Stimulated activated CD8-positive, alpha-beta memory T cell treated with anti-CD3 and anti-CD28 coated beads, Interleukin-2, amount 100 ng/mL, for 1 hour (primary cell): ENCODE data around the gene KCTD21.
"Not testable (repeated sequence)": the region's sequence is repeated elsewhere in the genome, so short reads cannot be mapped to it uniquely, and the experiment has no call there.

Experiments
- DNase-seq, 2 donors: peaks; one replicate each; pipeline ENCODE4 v3.0.0-alpha.2; 2020; ENCODE audit warnings: low read depth in 2 of 2

KCTD21 gene, protein sequence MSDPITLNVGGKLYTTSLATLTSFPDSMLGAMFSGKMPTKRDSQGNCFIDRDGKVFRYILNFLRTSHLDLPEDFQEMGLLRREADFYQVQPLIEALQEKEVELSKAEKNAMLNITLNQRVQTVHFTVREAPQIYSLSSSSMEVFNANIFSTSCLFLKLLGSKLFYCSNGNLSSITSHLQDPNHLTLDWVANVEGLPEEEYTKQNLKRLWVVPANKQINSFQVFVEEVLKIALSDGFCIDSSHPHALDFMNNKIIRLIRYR

GRCh38 chr11:78188286-78189173, at the start of gene KCTD21, which contains the start of gene USP35:
Gene KCTD21 (minus strand): TSS chr11:78188626. CDS start chr11:78174554, 14,072 bp downstream.
Gene USP35 (plus strand): TSS chr11:78188919. CDS start chr11:78196246, 7,327 bp downstream.
- peak; percentile 77 to 82 for DNase-seq

GRCh38 chr11:78237293-78238046, 49.0 kb upstream of the KCTD21 start:
- no peak for DNase-seq

- DNase-seq = no peak
Measured at GRCh38 chr11:78234006-78234405, 45.6 kb upstream of the KCTD21 start.

- DNase-seq = not testable (repeated sequence)
Measured at GRCh38 chr11:78233046-78233445, 44.6 kb upstream of the KCTD21 start.

DNA sequence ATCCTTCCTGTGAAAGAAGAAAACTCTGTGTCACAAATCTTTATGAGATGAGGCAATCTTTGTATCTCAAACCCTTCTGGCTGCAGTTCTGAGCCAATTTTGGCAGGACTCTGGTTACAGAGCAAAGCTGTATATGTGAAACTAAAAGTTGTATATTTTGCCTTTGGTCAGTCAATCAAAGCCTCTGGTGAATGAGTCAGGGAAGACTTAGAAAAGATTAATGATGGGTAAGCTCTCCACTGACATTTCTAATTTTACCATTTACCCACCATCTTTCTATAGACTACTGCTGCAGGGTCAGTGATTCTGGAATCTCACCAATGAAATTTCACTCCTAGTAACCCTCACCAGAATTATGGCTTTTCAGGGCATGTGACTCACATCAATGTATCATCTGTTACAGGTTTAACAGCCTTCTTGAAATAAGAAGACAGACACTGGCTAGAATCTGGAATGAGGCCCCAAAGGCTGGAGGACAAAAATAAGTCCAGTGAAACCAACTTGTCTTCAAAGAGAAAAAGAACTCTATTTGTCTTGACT, 43.6 kb upstream of the KCTD21 start:
- no peak for DNase-seq

DNA sequence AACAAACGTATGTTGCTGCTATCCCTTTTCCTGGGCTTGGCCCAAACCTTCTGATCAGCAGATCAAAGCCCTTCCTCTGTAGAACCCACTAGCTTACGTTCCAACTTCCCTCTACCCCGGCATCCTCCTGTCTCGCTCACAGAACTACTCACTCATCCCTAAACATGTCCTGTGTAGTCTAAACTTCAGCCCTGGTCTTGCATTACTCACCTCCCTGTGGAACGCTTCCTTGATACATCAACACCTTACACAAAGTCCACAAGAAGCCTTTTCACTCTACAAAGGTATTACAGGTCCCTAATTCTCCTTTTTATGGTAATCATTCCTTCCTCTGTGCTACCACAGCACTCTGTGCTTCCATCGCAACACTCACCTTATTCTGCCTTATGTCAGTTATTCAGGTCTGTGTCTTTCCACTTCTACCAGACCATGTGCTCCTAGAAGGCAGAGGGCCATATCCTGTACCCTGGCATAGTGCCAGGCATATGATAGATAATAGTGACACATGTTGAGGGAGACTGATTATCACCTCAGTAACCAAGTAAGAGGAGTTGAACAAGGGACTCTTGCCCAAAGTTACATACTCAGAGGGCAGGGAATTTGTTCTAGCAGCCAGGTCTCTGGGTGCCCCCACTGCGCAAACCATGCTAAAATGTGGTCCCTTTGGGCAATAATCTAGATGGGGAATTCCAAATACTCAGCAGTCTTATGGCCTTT, 41.9 kb upstream of the KCTD21 start:
- DNase-seq = no peak

DNA sequence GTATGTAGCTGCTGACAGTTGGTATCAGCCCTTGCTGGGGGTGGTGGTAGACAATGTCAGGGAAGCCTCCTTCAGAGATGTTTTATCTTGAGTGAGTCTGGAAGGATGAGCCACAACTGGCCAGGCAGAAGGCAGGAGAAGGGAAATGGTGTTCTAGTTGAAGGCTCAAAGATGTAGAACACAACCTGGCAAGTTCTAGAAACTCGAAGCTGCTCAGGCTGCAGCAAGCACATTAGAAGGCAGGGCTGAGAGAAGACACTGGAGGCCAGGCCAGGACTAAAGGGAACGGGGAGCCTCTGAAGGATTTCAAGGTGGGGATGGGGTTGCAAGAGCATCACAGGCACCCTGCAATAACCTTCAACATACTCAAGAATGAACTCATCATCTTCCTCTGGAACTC, 40.7 kb upstream of the KCTD21 start:
- no peak for DNase-seq

DNA sequence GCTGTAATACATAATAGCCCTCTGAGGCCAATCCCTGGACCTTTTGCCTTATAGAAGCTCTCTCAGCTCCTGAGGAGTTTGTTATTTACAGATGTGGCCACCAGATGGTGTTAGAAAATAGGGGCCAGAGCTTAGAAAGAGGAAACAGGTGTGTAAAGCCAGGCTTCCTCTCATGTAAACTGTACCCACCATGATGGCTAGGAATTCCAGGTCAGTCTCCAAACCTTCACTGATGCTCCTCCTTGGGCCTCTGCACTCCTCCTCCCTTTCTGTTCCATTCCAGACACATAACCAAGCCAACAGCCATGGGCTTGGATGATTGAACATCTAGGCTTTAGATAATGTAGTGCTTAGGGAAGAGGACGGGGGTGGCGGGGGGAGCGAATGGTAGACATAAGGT, 40.0 kb upstream of the KCTD21 start:
- DNase-seq = no peak

GRCh38 chr11:78227921-78228320, 39.5 kb upstream of the KCTD21 start:
- no peak for DNase-seq

GRCh38 chr11:78226684-78227680, 38.6 kb upstream of the KCTD21 start:
- DNase-seq = no peak

DNA sequence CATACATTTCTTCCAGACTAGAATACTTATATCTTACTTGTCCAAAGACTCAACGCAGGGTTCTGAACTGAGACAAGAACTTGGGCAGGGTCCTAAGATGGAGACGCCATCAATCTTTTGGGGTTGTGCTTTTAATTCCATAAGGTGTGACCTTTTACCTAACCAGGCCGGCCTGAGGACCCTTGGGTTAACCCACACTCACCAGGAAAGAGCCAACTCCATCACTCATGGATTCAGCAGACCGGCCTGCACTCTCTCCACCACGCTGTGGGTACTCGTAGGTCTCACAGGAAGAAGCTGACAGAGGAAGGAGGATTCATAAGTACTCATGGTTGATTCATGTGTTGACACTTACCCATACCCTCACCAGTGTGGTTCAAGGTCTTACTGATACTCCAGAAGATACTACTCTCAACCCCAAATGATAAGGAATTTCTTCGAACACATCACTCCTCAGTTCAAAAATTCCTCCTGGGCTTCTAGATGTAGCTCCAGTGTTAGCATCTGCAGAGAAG, 36.5 kb upstream of the KCTD21 start:
- DNase-seq = no peak

DNA sequence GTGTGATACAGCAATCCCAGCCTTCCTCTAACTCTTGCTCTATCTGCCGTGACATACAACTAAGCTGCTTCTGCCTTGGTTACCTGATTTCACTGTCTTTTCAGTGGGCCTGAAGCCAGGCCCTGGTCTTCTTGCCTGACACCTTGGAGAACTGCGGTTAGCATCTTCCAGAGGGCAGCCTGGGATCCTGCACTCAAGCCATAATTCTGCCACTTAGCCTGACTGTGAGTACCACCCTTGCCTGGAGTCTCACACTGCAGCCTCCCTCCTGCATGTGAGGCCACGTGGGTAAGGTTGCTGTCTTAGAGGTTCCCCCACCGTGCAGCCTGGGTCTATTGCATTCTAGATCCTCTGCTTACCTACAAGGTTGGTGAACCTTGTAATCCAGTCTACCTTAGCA, 36.1 kb upstream of the KCTD21 start:
- DNase-seq = no peak

GRCh38 chr11:78223320-78223954, 35.0 kb upstream of the KCTD21 start:
- no peak for DNase-seq

GRCh38 chr11:78222726-78223125, 34.3 kb upstream of the KCTD21 start:
- DNase-seq = not testable (repeated sequence)

- DNase-seq = no peak
Measured at GRCh38 chr11:78221396-78222315, 33.2 kb upstream of the KCTD21 start.

DNA sequence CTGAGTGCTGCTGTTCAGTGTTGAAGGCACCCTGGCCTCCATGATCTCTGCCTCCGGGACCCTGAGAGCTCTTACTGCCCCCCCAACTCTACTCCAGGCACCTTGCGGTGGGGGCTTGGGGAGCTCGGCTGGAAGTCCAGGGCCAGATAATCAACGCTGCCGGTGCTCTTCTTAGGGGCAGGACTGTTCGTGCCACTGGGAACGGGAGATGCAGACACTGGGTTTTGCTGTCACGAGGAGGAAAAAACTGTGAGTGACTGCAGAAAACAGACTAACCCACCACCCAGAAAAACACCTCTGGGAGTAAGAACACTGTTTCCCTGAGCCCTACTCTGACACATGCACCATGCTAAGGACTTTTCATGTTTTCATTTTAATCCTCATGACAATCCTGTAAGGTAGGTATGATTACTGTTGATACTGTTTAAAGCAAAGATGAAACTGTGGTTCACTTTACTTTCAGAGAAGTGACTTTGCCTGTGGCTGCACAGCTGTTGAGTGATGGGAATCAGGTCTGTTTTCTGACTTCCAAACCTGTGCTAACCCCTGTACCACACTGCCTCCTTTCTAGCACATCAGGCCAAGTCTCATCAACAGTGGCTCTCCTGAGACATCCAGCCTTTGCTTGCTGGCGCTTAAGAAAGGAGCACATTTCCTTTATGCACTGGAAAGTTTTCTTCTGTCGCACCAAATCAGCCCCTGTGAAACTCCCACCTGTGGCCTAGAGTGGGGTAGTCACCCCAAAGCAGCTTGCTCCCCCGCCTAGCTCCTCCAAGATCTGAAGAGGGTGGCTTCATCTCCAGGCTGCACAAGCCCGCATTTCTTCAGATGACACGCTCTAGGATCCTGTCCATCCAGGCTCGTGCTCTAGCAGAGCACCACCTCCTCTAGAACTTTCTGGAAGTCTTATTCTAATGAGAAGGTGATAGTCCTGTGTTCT, 32.1 kb upstream of the KCTD21 start:
- DNase-seq = no peak
